NT2/D1 (cell line): Measurements from ENCODE around the gene RASGRP1.

Source experiments
- SUZ12 ChIP-seq: IDR thresholded peaks from 2 replicates; pipeline ENCODE4 v1.6.1; 2011; ENCODE audit not compliant: insufficient read length, insufficient read depth; ENCODE audit errors: extremely low read depth
- YY1 ChIP-seq: IDR thresholded peaks from 2 replicates; pipeline ENCODE4 v1.6.1; 2011; ENCODE audit not compliant: insufficient read length, insufficient read depth
- ZNF274 ChIP-seq: IDR thresholded peaks from 2 replicates; pipeline ENCODE4 v1.6.1; 2011; ENCODE audit warnings: mild to moderate bottlenecking, low read depth, low read length

DNA sequence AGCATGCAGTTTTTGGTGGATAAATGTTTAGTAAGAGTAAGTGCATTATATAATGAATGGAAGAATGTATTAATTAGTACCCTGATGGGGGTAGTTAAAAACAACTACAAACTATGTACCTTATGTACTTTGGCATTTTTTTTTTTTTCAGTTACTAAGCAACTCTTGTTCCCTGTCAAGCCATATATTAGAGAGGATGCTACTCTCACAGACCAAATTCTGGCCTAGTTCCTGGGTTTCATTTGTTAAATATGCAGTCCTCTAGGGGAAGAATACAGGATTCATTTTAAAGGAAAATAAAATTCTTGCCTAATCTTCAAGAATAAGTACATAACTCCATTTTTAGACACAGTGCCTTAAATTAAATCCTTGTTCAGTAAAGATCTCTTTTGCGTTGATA lies 93.8 kb downstream of the RASGRP1 start:
- TF ChIP-seq YY1 (no peak), ZNF274 (no peak), SUZ12 (no peak)
